PC-3 (cell line): ENCODE results near the gene SEPTIN10. TPM values are rescaled to one million over a fixed set of nuclear protein-coding genes. Genes with fewer than 3 reads are reported as not detected.

Experiments used
- ATAC-seq: fragments of 200-7000 bp; cut with Tn5 transposase; 2 replicates; pipeline ENCODE4 v1.9.1; 2020; ENCODE audit warnings: mild to moderate bottlenecking, moderate library complexity
- BruUV-seq: library from RNA; stranded (reverse); fragments of 400-500 nt; replicated peaks from 2 replicates; lab custom pipeline; 2021; lab: Mats Ljungman, UMichigan
- CTCF ChIA-PET: fragments of 300-600 bp; sonication (Branson Sonifier 250); formaldehyde crosslinking; loops from one replicate; lab custom pipeline; 2022; ENCODE audit warnings: antibody characterized with exemption; lab: Charles Lee
- POLR2A ChIA-PET: fragments of 300-600 bp; sonication (Branson Sonifier 250); formaldehyde crosslinking; loops from one replicate; lab custom pipeline; 2022; ENCODE audit warnings: antibody characterized with exemption; ENCODE audit not compliant: unreplicated experiment; lab: Charles Lee
- DNase-seq: peaks from one replicate; pipeline ENCODE4 v3.0.0-alpha.2; 2015
- H2AFZ ChIP-seq: fragments of 300-600 bp; sonication (generic); 2 replicates; pipeline ENCODE4 v1.6.0; 2016; ENCODE audit warnings: antibody characterized with exemption, low read length
- H3F3A ChIP-seq: fragments of 300-600 bp; sonication (generic); one replicate; pipeline ENCODE4 v1.6.0; 2017; ENCODE audit warnings: antibody characterized with exemption, low read length, control low read depth, mild to moderate bottlenecking; ENCODE audit not compliant: unreplicated experiment
- H3K27ac ChIP-seq: fragments of 300-600 bp; sonication (generic); 2 replicates; pipeline ENCODE4 v1.5.1; 2016; ENCODE audit warnings: mild to moderate bottlenecking, low read length
- H3K27me3 ChIP-seq: fragments of 300-600 bp; sonication (generic); 2 replicates; pipeline ENCODE4 v1.6.1; 2016; ENCODE audit warnings: low read length, mixed read lengths
- H3K36me3 ChIP-seq: fragments of 300-600 bp; sonication (generic); 2 replicates; pipeline ENCODE4 v1.6.1; 2016; ENCODE audit warnings: low read depth, mixed run types, low read length, mixed read lengths
- H3K4me1 ChIP-seq: fragments of 300-600 bp; sonication (generic); 2 replicates; pipeline ENCODE4 v1.5.1; 2016; ENCODE audit warnings: low read length; ENCODE audit not compliant: insufficient read depth
- H3K4me2 ChIP-seq: fragments of 300-600 bp; sonication (generic); 2 replicates; pipeline ENCODE4 v1.6.0; 2016; ENCODE audit warnings: low read length
- H3K4me3 ChIP-seq: fragments of 300-600 bp; sonication (generic); 2 replicates; pipeline ENCODE4 v1.5.1; 2016; ENCODE audit warnings: mild to moderate bottlenecking, low read length, mixed read lengths
- H3K79me2 ChIP-seq: fragments of 300-600 bp; sonication (generic); 2 replicates; pipeline ENCODE4 v1.6.1; 2017; ENCODE audit warnings: low read length, mixed read lengths
- H3K9ac ChIP-seq: fragments of 300-600 bp; sonication (generic); 2 replicates; pipeline ENCODE4 v1.6.0; 2016; ENCODE audit warnings: mild to moderate bottlenecking, low read length
- H3K9me2 ChIP-seq: fragments of 300-600 bp; sonication (generic); replicated peaks from 2 replicates; pipeline ENCODE4 v1.6.1; 2016; ENCODE audit warnings: mixed run types, low read length, mixed read lengths
- H3K9me3 ChIP-seq: fragments of 300-600 bp; sonication (generic); 2 replicates; pipeline ENCODE4 v1.6.1; 2016; ENCODE audit warnings: low read length, mixed read lengths
- H4K20me1 ChIP-seq: fragments of 300-600 bp; sonication (generic); 2 replicates; pipeline ENCODE4 v1.6.1; 2016; ENCODE audit warnings: low read length, mixed read lengths
- CTCF ChIP-seq: fragments of 300-600 bp; sonication (generic); conservative IDR thresholded peaks from 2 replicates; pipeline ENCODE4 v1.5.1; 2017; ENCODE audit warnings: antibody characterized with exemption, low read depth, mild to moderate bottlenecking, low read length
- EZH2 ChIP-seq: fragments of 300-600 bp; sonication (generic); IDR thresholded peaks from one replicate; pipeline ENCODE4 v1.6.1; 2017; ENCODE audit warnings: antibody characterized with exemption, mild to moderate bottlenecking, low read length; ENCODE audit not compliant: unreplicated experiment
- EZH2phosphoT487 ChIP-seq: fragments of 300-600 bp; sonication (generic); IDR thresholded peaks from 2 replicates; pipeline ENCODE4 v1.6.1; 2018; ENCODE audit warnings: mild to moderate bottlenecking, antibody characterized with exemption, low read length, borderline replicate concordance
- intact Hi-C: fragments of 100-400 bp; cut with micrococcal nuclease; formaldehyde crosslinking; loops from 2 replicates; pipeline ENCODE4 v1.9.0; 2023
- total RNA-seq: library from RNA; depleted of rRNA; stranded (reverse); fragments of >200 nt; gene quantifications from 2 replicates; pipeline ENCODE4 v1.2.3, GENCODE V29; 2014

Gene SEPTIN10
- total RNA-seq, 1 experiment from 2014 or later = 36.1 TPM

DNA sequence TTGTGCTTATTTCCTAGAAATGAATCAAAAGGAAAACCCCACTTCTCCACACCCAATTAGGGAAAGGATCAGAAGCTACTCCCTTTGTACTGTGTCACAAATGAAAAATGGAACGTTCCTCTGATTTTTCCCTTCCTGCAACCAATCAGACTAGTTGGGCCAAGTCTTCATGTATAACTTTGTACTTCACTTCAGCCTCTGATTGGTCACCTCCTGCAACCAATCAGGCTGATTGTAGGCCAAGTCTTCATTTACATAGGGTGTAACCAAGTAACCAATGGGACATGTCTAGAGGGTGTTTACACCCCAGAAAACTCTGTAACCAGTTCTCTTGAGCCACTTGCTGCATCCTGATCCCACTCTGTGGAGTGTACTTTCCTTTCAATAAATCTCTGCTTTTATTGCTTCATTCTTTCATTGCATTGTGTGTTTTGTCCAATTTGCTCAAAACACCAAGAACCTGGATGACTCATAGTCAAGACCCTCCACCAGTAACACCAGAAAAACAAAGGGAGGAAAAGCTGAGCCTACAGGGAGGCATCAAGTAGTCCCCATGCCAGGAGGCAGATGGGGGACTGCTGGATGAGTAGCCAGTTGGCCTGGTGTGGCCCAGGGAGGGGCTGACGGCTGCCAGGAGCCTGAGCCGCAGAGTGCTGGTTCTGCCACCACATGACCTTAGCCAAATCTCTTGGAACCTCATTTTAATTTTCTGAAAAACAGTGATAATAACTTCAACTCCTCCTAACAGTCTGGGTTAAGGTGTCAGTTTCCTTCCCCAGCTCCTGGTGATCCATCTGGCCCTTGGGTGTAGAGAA lies 46.5 kb upstream of the SEPTIN10 start:
- Histone ChIP-seq H3K27ac (no peak overlapping the region), H2AFZ (no peak overlapping the region), H3K79me2 (no peaks in the 10 kb centered on the region), H3K9me3 (no peaks in the 10 kb centered on the region), H3K27me3 (no peaks in the 10 kb centered on the region), H4K20me1 (no peaks in the 10 kb centered on the region), H3K9me2 (no peaks in the 10 kb centered on the region), H3K4me2 (no peak overlapping the region), H3K36me3 (no peaks in the 10 kb centered on the region), H3K4me3 (no peak overlapping the region), H3K4me1 (no peaks in the 10 kb centered on the region), H3K9ac (no peak overlapping the region), H3F3A (no peaks in the 10 kb centered on the region)
- intact Hi-C loops = no loop called here
- TF ChIP-seq EZH2phosphoT487 = no peak
- no peak for TF ChIP-seq EZH2
- no peak for TF ChIP-seq CTCF
- no peak for ATAC-seq
- ChIA-PET CTCF (no interaction called here), POLR2A (no interaction called here)
- BruUV-seq = no TSS peak
- no peak for DNase-seq

- H3K4me2 ChIP-seq = no peak overlapping the region
- DNase-seq = no peak
- no peak for TF ChIP-seq CTCF
- no peak for TF ChIP-seq EZH2phosphoT487
- no peak for TF ChIP-seq EZH2
- ATAC-seq = no peak
- H3K79me2 ChIP-seq = no peaks in the 10 kb centered on the region
- H3K27ac ChIP-seq = no peak overlapping the region
- no peaks in the 10 kb centered on the region for H4K20me1 ChIP-seq
- intact Hi-C loops = no loop called here
- BruUV-seq = no TSS peak
- no peaks in the 10 kb centered on the region for H3F3A ChIP-seq
- no peak overlapping the region for H2AFZ ChIP-seq
- no peaks in the 10 kb centered on the region for H3K9me3 ChIP-seq
- CTCF ChIA-PET = no interaction called here
- H3K27me3 ChIP-seq = no peaks in the 10 kb centered on the region
- H3K4me1 ChIP-seq = no peaks in the 10 kb centered on the region
- no peak overlapping the region for H3K9ac ChIP-seq
- H3K9me2 ChIP-seq = no peaks in the 10 kb centered on the region
- POLR2A ChIA-PET = interaction anchor here (0.6 kb wide), 1 partner anchor 94 kb away, joined by 4 read pairs; no protein-coding TSS in a partner anchor
- H3K4me3 ChIP-seq = no peak overlapping the region
- no peaks in the 10 kb centered on the region for H3K36me3 ChIP-seq
These were observed 45.8 kb upstream of the SEPTIN10 start for GRCh38 chr2:109659396-109660045.

GRCh38 chr2:109655287-109655686 lies 41.5 kb upstream of the SEPTIN10 start:
- H3F3A ChIP-seq = no peaks in the 10 kb centered on the region
- CTCF ChIA-PET = no interaction called here

More at GRCh38 chr2:109655287-109655686, 41.5 kb upstream of the SEPTIN10 start:
- Histone ChIP-seq H4K20me1 (no peaks in the 10 kb centered on the region), H3K9me3 (no peaks in the 10 kb centered on the region), H3K27me3 (no peaks in the 10 kb centered on the region), H3K4me1 (no peaks in the 10 kb centered on the region), H3K9ac (no peak overlapping the region), H2AFZ (no peak overlapping the region), H3K27ac (no peak overlapping the region), H3K36me3 (no peaks in the 10 kb centered on the region), H3K9me2 (no peaks in the 10 kb centered on the region), H3K4me2 (no peak overlapping the region), H3K79me2 (no peaks in the 10 kb centered on the region), H3K4me3 (no peak overlapping the region)
- ATAC-seq (no peak), DNase-seq (no peak)
- no TSS peak for BruUV-seq
- POLR2A ChIA-PET = no interaction called here
- TF ChIP-seq EZH2phosphoT487 (no peak), CTCF (no peak), EZH2 (no peak)
- intact Hi-C loops = no loop called here
